ENCODE data around the gene JPH3.

The JPH3 gene

DNA sequence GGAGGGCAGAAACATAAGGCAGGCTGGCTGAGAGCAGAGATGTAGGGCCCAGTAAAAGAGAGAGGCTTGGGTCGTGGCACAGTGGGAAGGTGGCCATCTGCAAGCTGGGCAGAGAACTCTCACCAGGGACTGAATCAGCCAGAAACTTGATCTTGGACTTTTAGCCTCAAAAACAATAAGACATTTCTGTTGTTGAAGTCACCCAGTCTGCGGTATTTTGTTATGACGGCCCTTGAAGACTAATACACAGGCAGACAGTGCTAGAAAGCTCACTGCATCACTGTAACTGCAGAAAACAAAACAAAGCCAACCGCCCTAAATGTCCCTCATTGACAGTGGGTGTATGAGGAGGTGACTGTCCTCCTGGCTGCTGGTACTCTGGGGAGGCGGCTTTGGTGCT is 3.9 kb upstream of the JPH3 start:
- TF ChIP-seq, protein P1, sequence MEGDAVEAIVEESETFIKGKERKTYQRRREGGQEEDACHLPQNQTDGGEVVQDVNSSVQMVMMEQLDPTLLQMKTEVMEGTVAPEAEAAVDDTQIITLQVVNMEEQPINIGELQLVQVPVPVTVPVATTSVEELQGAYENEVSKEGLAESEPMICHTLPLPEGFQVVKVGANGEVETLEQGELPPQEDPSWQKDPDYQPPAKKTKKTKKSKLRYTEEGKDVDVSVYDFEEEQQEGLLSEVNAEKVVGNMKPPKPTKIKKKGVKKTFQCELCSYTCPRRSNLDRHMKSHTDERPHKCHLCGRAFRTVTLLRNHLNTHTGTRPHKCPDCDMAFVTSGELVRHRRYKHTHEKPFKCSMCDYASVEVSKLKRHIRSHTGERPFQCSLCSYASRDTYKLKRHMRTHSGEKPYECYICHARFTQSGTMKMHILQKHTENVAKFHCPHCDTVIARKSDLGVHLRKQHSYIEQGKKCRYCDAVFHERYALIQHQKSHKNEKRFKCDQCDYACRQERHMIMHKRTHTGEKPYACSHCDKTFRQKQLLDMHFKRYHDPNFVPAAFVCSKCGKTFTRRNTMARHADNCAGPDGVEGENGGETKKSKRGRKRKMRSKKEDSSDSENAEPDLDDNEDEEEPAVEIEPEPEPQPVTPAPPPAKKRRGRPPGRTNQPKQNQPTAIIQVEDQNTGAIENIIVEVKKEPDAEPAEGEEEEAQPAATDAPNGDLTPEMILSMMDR (IDR thresholded peaks at IDR 0.05; ENCODE audit: control extremely low read depth, extremely low read depth, low read depth, missing control alignments): no peak
- ChIA-PET CTCF (no interaction called here), POLR2A (no interaction called here)
- no peak for DNase-seq (ENCODE audit: extremely low spot score)

DNA sequence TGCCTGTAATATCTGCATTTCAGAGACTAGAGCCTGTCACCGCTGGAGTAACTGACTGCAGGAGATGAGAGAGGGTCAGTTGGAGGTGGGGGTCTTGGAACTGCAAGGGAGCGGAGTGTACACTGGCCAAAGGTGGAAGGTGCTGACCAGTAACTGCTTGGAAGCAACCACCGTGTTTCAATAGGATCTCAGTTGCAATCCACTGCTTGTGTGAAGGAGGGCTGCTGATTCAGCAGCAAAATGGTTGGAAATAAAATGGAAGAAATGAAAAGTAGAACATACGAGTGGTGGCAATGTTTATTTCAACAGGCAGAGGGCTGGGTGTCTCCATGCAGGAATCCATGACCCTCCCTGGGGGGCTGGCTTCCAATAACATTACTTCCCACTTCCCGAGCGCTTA is 2.1 kb upstream of the JPH3 start:
- TF ChIP-seq, protein P1 (IDR thresholded peaks at IDR 0.05; ENCODE audit: control extremely low read depth, extremely low read depth, low read depth, missing control alignments): no peak
- no peak for DNase-seq (ENCODE audit: extremely low spot score)
- CTCF ChIA-PET: no interaction called here
- POLR2A ChIA-PET: no interaction called here

DNA sequence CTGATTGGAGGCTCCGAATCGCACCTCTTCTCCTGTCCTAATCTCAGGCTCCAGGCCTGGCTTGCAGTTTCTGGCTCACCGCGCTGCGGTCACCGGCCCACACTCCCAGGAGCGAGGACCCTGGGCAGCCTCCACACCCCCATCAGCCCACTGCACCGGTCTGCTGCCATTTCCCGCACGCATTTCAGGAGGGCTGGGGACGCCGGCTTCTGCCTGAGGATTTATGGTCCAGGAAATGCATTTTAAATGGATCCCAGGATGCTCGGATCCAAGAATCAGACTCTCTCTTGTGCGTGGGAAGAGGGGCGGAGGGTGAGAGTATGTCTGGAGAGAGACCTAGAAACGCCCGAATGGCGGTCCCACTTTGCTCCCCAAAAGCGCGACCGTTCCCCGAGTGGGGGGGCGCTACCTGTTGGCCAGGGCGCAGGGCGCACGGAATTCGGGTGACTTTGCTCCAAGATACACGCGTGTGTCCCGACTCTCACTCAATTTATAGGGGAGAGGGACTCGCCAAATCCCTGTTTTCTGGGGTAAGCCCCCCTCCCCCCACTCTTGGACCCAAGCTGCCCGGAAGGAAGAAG is 817 bp upstream of the JPH3 start:
- ChIA-PET CTCF (no interaction called here), POLR2A (no interaction called here)

DNA sequence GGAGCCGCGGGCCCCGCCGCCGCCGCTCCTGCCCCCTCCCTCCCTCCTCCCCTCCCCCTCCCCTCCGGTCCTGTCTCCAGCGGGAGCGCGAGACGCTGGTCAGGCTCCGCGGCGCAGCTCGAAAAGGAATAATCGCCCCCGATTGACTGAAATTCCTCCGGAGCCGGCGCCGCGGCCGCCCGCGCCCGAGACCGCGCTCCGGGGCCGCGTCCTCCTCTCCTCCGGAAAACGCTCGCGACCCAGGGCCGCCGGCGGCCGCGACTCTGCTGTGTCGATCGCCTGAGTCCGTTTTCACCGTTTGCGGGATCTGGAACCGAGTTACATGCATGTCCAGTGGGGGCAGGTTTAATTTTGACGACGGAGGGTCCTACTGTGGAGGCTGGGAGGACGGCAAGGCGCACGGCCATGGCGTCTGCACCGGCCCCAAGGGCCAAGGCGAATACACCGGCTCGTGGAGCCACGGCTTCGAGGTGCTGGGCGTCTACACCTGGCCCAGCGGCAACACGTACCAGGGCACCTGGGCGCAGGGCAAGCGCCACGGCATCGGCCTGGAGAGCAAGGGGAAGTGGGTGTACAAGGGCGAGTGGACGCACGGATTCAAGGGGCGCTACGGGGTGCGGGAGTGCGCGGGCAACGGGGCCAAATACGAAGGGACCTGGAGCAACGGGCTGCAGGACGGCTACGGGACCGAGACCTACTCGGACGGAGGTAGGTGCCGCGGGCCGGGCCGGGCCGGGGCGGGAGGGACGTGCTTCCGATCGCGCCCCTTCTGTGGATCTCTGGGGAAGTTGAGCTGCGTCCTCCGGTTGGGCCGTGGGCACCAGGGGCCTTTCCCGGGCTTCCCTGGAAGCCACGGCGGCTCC is 744 bp downstream of the JPH3 start:
- DNase-seq (ENCODE audit: extremely low spot score): no peak
- ChIA-PET CTCF (no interaction called here), POLR2A (no interaction called here)
- TF ChIP-seq, protein P1 (IDR thresholded peaks at IDR 0.05; ENCODE audit: control extremely low read depth, extremely low read depth, low read depth, missing control alignments): no peak

More for the DNA sequence above, 817 bp upstream of the JPH3 start:
- TF ChIP-seq, protein P1 (IDR thresholded peaks at IDR 0.05; ENCODE audit: control extremely low read depth, extremely low read depth, low read depth, missing control alignments): no peak
- DNase-seq (ENCODE audit: extremely low spot score): no peak

DNA sequence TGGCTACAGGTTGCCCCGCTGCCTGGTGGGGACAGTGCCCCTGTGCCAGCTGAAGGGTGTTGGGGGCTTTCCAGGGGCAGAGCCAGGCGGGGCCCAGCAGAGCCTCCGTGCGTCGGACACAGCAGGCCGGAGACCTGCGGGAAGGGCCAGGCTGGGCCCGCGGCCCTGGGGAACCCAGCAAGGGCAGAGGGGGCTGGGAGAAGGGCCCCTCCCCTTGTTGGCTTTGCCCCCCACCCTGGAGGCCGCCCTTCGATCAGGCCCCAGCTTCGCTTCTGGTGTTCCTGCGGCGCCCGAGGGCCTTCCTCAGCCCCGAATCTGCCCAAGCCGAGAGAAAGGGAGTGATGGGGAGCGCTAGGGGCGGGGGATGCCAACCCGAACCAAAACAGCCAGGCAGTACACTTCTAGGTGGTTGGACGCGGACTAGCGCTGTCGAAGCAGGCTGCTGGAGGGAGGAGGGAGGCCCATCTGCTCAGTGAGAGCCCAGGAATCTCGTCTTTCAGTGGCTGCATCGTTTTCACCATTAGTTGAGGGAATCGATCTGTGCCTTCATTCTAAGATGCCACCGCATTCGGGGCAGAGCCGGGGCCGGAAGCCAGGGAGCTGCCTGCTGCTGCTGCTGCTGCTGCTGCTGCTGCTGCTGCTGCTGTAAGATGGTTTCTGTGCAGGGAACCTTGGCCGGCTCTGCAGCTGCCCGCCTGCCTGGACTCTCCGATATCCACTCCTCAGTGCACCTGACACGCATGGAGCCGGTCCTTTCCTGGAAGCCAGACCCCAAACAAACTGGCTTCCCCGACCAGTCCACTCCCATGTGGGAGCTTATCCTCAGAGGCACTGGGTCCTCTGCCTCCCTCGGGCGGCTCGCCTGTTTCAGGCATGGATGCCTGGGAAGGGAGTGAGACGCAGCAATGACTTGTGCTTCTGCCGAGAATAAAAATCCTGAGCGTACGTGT is 1.7 kb downstream of the JPH3 start:
- no peak for DNase-seq (ENCODE audit: extremely low spot score)
- CTCF ChIA-PET: interaction anchor here (0.9 kb wide), 1 partner anchor 32 kb away, joined by 3 read pairs; no protein-coding TSS in a partner anchor
- TF ChIP-seq, protein P1 (IDR thresholded peaks at IDR 0.05; ENCODE audit: control extremely low read depth, extremely low read depth, low read depth, missing control alignments): no peak
- POLR2A ChIA-PET: no interaction called here

DNA sequence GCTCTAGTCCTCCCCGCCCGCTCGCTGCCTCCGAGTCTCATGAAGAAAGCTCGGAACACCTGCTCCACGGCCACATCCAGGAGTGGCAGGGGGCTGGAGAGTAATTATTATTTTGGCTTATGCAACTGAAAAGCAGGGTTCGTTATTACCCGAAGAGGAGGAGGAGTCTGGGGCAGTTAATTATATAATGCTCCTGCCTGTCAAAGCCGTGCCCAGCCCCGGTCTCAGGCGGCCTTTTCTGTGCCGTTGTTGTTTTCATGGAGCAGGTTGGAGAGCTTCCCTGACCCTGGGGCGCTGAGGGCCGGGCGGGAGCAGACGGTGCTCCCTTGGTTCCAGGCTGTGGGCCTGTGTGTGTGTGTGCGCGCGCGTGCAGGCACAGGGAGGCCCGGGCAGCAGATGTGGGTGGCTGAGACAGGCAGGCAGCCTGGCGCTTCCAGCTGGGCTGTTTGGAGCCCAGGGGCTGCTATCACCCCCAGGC is 2.4 kb downstream of the JPH3 start:
- TF ChIP-seq, protein P1 (IDR thresholded peaks at IDR 0.05; ENCODE audit: control extremely low read depth, extremely low read depth, low read depth, missing control alignments): no peak
- POLR2A ChIA-PET: no interaction called here
- no peak for DNase-seq (ENCODE audit: extremely low spot score)
- CTCF ChIA-PET: interaction anchor here (0.9 kb wide), 1 partner anchor 31 kb away, joined by 3 read pairs; no protein-coding TSS in a partner anchor
